ENCODE measurements around the gene KIF25. TPM values are rescaled to one million over a fixed set of nuclear protein-coding genes. Genes with fewer than 3 reads are reported as not detected.
A peak's percentile ranks its signal among the peaks of the same experiment; 100 is the strongest.
"Not testable (repeated sequence)": the region's sequence is repeated elsewhere in the genome, so short reads cannot be mapped to it uniquely, and the experiment has no call there.

Gene KIF25
- total RNA-seq, 1 experiment from 2014 or later, result not detected

- in situ Hi-C loops (cut with HindIII; ENCODE audit: low pct_unique_long_range_greater_than_20kb, low sequenced_read_pairs), result no loop called here
- no peak for DNase-seq (ENCODE audit: low read depth, low spot score)
Observed at GRCh38 chr6:168062346-168063289, 65.1 kb downstream of the KIF25 start.

- DNase-seq (ENCODE audit: low read depth, low spot score), result no peak
- in situ Hi-C loops (cut with HindIII; ENCODE audit: low pct_unique_long_range_greater_than_20kb, low sequenced_read_pairs), result no loop called here
Observed at GRCh38 chr6:168063431-168063830, 66.0 kb downstream of the KIF25 start.

DNA sequence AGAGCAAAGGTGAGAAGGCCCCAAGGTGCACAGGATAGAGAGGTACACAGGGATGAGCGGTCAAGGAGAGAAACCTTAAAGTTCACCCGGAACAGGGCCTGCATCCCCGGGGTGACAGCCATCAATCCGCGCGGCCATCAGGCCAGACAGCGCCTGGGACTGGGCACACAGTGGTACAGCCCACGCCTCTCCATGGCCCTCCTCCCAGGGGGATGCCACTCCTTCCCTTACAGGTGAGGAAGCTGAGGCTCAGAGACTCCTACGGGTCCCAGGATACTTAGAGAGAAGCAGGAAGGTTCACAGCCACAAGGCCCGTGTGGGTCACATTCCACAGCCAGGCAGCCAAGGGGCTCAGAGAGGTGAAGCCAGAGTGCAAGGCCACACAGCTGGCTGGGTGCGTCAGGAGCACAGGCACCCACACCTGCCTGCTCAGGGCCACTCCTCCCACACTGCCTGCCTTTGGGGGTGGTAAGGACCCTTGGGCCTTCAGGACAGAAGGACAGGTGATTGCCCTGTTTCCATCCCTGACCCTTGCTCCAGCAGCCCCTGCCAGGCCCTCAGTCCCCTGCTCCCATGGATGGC, 66.8 kb downstream of the KIF25 start:
- in situ Hi-C loops (cut with HindIII; ENCODE audit: low pct_unique_long_range_greater_than_20kb, low sequenced_read_pairs), result no loop called here
- no peak for DNase-seq (ENCODE audit: low read depth, low spot score)

- no peak for DNase-seq (ENCODE audit: low read depth, low spot score)
- in situ Hi-C loops (cut with HindIII; ENCODE audit: low pct_unique_long_range_greater_than_20kb, low sequenced_read_pairs), result no loop called here
Observed at GRCh38 chr6:168067081-168067759, 69.7 kb downstream of the KIF25 start.

GRCh38 chr6:168070804-168071203, 73.3 kb downstream of the KIF25 start:
- in situ Hi-C loops (cut with HindIII; ENCODE audit: low pct_unique_long_range_greater_than_20kb, low sequenced_read_pairs), result no loop called here
- DNase-seq (ENCODE audit: low read depth, low spot score), result no peak

- in situ Hi-C loops (cut with HindIII; ENCODE audit: low pct_unique_long_range_greater_than_20kb, low sequenced_read_pairs), result no loop called here
- DNase-seq (ENCODE audit: low read depth, low spot score), result peak; percentile 19
Observed at GRCh38 chr6:168071620-168072019, 74.1 kb downstream of the KIF25 start.

DNA sequence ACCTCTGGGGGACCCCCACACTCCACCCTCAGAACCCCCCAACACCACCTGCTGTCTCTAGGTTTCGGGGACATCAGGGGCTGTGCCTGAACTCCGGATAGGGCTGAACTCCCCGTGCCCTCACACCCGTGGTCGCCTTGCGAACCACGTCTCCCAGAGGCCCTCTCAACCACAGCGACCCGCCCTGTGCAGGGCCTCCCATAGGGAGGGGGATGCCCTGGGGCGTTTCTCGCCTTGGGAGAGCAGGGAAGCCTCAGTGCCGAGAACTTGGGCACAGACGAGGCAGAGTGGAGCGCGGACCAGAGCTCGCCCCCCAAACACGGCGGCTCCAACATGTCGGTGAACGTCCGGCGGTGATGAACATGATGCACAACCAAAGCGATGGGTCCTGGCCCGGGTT, 74.8 kb downstream of the KIF25 start:
- in situ Hi-C loops (cut with HindIII; ENCODE audit: low pct_unique_long_range_greater_than_20kb, low sequenced_read_pairs), result no loop called here
- no peak for DNase-seq (ENCODE audit: low read depth, low spot score)

- in situ Hi-C loops (cut with HindIII; ENCODE audit: low pct_unique_long_range_greater_than_20kb, low sequenced_read_pairs), result no loop called here
- DNase-seq (ENCODE audit: low read depth, low spot score), result no peak
Observed at GRCh38 chr6:168072730-168073129, 75.3 kb downstream of the KIF25 start.

GRCh38 chr6:168073937-168074730, 76.7 kb downstream of the KIF25 start:
- in situ Hi-C loops (cut with HindIII; ENCODE audit: low pct_unique_long_range_greater_than_20kb, low sequenced_read_pairs), result no loop called here
- no peak for DNase-seq (ENCODE audit: low read depth, low spot score)

DNA sequence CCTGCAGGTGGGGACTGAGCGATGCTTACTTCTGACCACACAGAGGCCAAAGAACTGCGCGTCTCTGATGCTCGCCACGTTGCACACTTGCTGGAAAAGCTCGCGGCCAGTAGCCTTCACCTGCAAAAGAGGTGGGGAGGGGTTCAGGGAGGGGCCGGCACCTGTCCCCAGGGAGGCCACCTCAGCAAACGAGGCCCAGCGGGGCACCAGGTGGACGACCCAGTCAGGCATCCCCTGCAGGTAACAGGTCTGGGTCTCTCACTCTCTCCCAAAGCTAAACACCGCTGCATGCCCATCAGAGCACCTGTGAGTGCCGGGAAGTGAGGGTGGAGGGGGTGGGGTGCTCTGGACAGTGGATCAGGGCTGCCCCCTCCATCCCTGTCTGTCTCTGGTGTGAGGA, 77.7 kb downstream of the KIF25 start:
- no peak for DNase-seq (ENCODE audit: low read depth, low spot score)
- in situ Hi-C loops (cut with HindIII; ENCODE audit: low pct_unique_long_range_greater_than_20kb, low sequenced_read_pairs), result no loop called here

DNA sequence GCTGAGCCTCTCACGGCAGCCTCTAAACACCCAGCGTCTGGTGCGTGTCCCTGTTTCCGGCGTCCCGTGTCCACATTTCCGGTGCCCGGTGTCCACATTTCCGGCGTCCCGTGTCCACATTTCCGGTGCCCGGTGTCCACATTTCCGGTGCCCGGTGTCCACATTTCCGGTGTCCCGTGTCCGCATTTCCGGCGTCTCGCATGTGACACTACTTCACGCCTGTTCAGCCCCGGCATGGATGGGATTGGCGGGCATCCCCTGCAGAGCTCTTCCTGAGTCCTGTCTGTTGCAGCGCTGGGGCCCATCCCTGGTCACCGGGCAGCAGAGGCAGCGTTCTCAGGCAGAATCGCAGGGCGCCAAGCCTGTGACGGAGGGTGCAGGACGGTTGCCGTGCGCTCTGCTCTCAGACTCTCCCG, 78.3 kb downstream of the KIF25 start:
- in situ Hi-C loops (cut with HindIII; ENCODE audit: low pct_unique_long_range_greater_than_20kb, low sequenced_read_pairs), result no loop called here
- DNase-seq (ENCODE audit: low read depth, low spot score), result no peak

- DNase-seq (ENCODE audit: low read depth, low spot score); in situ Hi-C loops (cut with HindIII; ENCODE audit: low pct_unique_long_range_greater_than_20kb, low sequenced_read_pairs): not testable (repeated sequence)
Observed at GRCh38 chr6:168077401-168077800, 79.9 kb downstream of the KIF25 start.

- in situ Hi-C loops (cut with HindIII; ENCODE audit: low pct_unique_long_range_greater_than_20kb, low sequenced_read_pairs), result no loop called here
- DNase-seq (ENCODE audit: low read depth, low spot score), result no peak
Observed at GRCh38 chr6:168078175-168078942, 80.9 kb downstream of the KIF25 start.

- in situ Hi-C loops (cut with HindIII; ENCODE audit: low pct_unique_long_range_greater_than_20kb, low sequenced_read_pairs), result no loop called here
- DNase-seq (ENCODE audit: low read depth, low spot score), result no peak
Observed at GRCh38 chr6:168078943-168079405, 81.5 kb downstream of the KIF25 start, which contains the start of gene FRMD1. Gene FRMD1 (minus strand): TSS chr6:168079212. CDS start chr6:168079094, 118 bp downstream.

- in situ Hi-C loops (cut with HindIII; ENCODE audit: low pct_unique_long_range_greater_than_20kb, low sequenced_read_pairs), result no loop called here
- no peak for DNase-seq (ENCODE audit: low read depth, low spot score)
Observed at GRCh38 chr6:168080393-168081077, 83.1 kb downstream of the KIF25 start.

- DNase-seq (ENCODE audit: low read depth, low spot score), result no peak
- in situ Hi-C loops (cut with HindIII; ENCODE audit: low pct_unique_long_range_greater_than_20kb, low sequenced_read_pairs), result no loop called here
Observed at GRCh38 chr6:168081858-168082546, 84.5 kb downstream of the KIF25 start.

All from SK-MEL-5 (cell line).